PFSK-1 (cell line): ENCODE measurements around the gene TREML2.

Source experiments
- FOXP2 ChIP-seq: optimal IDR thresholded peaks from 2 replicates; pipeline ENCODE3; 2011; ENCODE audit warnings: borderline replicate concordance, control low read depth, inconsistent platforms; ENCODE audit not compliant: insufficient read depth; ENCODE audit errors: extremely low read length, extremely low read depth
- POLR2AphosphoS5 ChIP-seq: IDR thresholded peaks from 2 replicates; pipeline ENCODE4 v1.6.1; 2012; ENCODE audit warnings: low read depth, mild to moderate bottlenecking, control low read depth, low read length, moderate library complexity
- SIN3A ChIP-seq: IDR thresholded peaks from 2 replicates; pipeline ENCODE4 v1.6.1; 2012; ENCODE audit warnings: mild to moderate bottlenecking, low read length, moderate library complexity, borderline replicate concordance; ENCODE audit not compliant: insufficient read depth
- TAF1 ChIP-seq: IDR thresholded peaks from 2 replicates; pipeline ENCODE4 v1.6.1; 2012; ENCODE audit warnings: low read length, control low read depth, borderline replicate concordance; ENCODE audit not compliant: insufficient read depth
- TF ChIP-seq, protein P1 (sequence below), 2 experiments: IDR thresholded peaks; 2 replicates each; pipeline versions ENCODE4 v1.6.1 to v1.8.0; 2011 to 2012; ENCODE audit warnings: low read depth in 2 of 2, low read length in 2 of 2, control low read depth in 1 of 2, inconsistent platforms in 1 of 2, mild to moderate bottlenecking in 1 of 2, moderate library complexity in 1 of 2; ENCODE audit not compliant: insufficient read depth in 1 of 2

The TREML2 gene

GRCh38 chr6:41171908-41172307, 29.0 kb downstream of the TREML2 start:
- no peak for TF ChIP-seq TAF1
- TF ChIP-seq POLR2AphosphoS5, result no peak
- TF ChIP-seq SIN3A, result no peak
- TF ChIP-seq FOXP2, result no peak
- TF ChIP-seq, protein P1, sequence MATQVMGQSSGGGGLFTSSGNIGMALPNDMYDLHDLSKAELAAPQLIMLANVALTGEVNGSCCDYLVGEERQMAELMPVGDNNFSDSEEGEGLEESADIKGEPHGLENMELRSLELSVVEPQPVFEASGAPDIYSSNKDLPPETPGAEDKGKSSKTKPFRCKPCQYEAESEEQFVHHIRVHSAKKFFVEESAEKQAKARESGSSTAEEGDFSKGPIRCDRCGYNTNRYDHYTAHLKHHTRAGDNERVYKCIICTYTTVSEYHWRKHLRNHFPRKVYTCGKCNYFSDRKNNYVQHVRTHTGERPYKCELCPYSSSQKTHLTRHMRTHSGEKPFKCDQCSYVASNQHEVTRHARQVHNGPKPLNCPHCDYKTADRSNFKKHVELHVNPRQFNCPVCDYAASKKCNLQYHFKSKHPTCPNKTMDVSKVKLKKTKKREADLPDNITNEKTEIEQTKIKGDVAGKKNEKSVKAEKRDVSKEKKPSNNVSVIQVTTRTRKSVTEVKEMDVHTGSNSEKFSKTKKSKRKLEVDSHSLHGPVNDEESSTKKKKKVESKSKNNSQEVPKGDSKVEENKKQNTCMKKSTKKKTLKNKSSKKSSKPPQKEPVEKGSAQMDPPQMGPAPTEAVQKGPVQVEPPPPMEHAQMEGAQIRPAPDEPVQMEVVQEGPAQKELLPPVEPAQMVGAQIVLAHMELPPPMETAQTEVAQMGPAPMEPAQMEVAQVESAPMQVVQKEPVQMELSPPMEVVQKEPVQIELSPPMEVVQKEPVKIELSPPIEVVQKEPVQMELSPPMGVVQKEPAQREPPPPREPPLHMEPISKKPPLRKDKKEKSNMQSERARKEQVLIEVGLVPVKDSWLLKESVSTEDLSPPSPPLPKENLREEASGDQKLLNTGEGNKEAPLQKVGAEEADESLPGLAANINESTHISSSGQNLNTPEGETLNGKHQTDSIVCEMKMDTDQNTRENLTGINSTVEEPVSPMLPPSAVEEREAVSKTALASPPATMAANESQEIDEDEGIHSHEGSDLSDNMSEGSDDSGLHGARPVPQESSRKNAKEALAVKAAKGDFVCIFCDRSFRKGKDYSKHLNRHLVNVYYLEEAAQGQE (IDR thresholded peaks at IDR 0.05; ENCODE audit: insufficient read depth in 1 of 2, low read depth in 2 of 2, low read length in 2 of 2), result no peak

- TF ChIP-seq POLR2AphosphoS5 (no peak), FOXP2 (no peak), TAF1 (no peak), SIN3A (no peak)
- TF ChIP-seq, protein P1 (IDR thresholded peaks at IDR 0.05; ENCODE audit: insufficient read depth in 1 of 2, low read depth in 2 of 2, low read length in 2 of 2), result no peak
These were observed 30.3 kb downstream of the TREML2 start for GRCh38 chr6:41170547-41171160.

GRCh38 chr6:41167173-41167963, 33.6 kb downstream of the TREML2 start:
- no peak for TF ChIP-seq POLR2AphosphoS5
- TF ChIP-seq, protein P1 (IDR thresholded peaks at IDR 0.05; ENCODE audit: insufficient read depth in 1 of 2, low read depth in 2 of 2, low read length in 2 of 2), result peak; percentile 89 to 95

DNA sequence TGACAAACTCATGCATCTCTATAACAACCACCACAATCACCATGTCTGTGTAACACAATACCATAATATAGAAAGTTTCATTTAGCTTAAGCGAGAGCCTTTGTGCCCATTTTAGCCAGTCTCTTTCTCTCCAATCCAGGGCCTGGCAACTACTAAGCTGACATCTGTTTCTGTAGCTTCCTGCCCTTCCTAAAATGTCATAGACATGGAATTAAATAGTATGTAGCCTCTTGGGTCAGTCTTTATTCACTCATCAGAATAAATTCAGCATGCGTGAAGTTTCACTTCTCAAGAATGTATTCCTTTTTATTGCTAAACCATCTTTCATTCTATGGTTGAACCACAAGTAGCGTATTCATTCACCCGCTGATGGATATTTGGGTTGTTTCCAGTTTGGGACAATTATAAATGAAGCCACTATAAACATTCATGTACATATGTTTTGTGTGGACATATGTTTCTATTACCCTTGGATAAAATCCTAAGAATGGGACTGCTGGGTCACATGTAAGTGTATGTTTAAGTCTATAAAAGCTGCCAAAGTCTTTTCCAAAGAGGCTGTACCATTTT, 36.3 kb downstream of the TREML2 start:
- no peak for TF ChIP-seq POLR2AphosphoS5
- TF ChIP-seq TAF1, result no peak
- no peak for TF ChIP-seq FOXP2
- TF ChIP-seq, protein P1 (IDR thresholded peaks at IDR 0.05; ENCODE audit: insufficient read depth in 1 of 2, low read depth in 2 of 2, low read length in 2 of 2), result no peak
- no peak for TF ChIP-seq SIN3A
